HG03354 (cell line): Measurements from ENCODE around the gene TBPL1.
"Not testable (repeated sequence)": the region's sequence is repeated elsewhere in the genome, so short reads cannot be mapped to it uniquely, and the experiment has no call there.

Experiments
- ATAC-seq: cut with Tn5 transposase; IDR thresholded peaks from one replicate; pipeline ENCODE4 v1.9.1; 2021; ENCODE audit warnings: mild to moderate bottlenecking; ENCODE audit not compliant: unreplicated experiment, poor library complexity, severe bottlenecking

The TBPL1 gene

GRCh38 chr6:133951881-133952814 lies 876 bp upstream of the TBPL1 start:
- ATAC-seq, result peak; percentile 78

- ATAC-seq, result no peak
Observed at GRCh38 chr6:133953634-133954415, 801 bp downstream of the TBPL1 start.

- no peak for ATAC-seq
Observed at GRCh38 chr6:133954657-133955576, 1.9 kb downstream of the TBPL1 start.

GRCh38 chr6:133955582-133956415 lies 2.8 kb downstream of the TBPL1 start:
- ATAC-seq, result no peak

- ATAC-seq, result no peak
Observed at GRCh38 chr6:133956416-133957049, 3.5 kb downstream of the TBPL1 start.

GRCh38 chr6:133957227-133957626 lies 4.2 kb downstream of the TBPL1 start:
- ATAC-seq, result no peak

- no peak for ATAC-seq
Observed at GRCh38 chr6:133957780-133958242, 4.8 kb downstream of the TBPL1 start.

GRCh38 chr6:133958791-133959190 lies 5.8 kb downstream of the TBPL1 start:
- no peak for ATAC-seq

- ATAC-seq, result no peak
Observed at GRCh38 chr6:133959667-133960368, 6.8 kb downstream of the TBPL1 start.

- ATAC-seq, result no peak
Observed at GRCh38 chr6:133961831-133962230, 8.8 kb downstream of the TBPL1 start.

GRCh38 chr6:133964052-133964451 lies 11.0 kb downstream of the TBPL1 start:
- no peak for ATAC-seq

GRCh38 chr6:133964702-133965101 lies 11.7 kb downstream of the TBPL1 start:
- no peak for ATAC-seq

GRCh38 chr6:133965817-133966360 lies 12.9 kb downstream of the TBPL1 start:
- ATAC-seq, result no peak

- ATAC-seq, result peak; percentile 93
Observed at GRCh38 chr6:133966654-133967329, 13.8 kb downstream of the TBPL1 start.

GRCh38 chr6:133967347-133967746 lies 14.3 kb downstream of the TBPL1 start:
- ATAC-seq, result no peak

- not testable (repeated sequence) for ATAC-seq
Observed at GRCh38 chr6:133967835-133968234, 14.8 kb downstream of the TBPL1 start.
